HCT116 (cell line): ENCODE measurements around the gene GIMAP8.

Source experiments
- CEBPB ChIP-seq: IDR thresholded peaks from 2 replicates; pipeline ENCODE4 v1.6.1; 2012; ENCODE audit warnings: low read depth
- TF ChIP-seq, protein P1 (sequence below), 3 experiments: fragments of 200-600 bp in 1 of 3; sonication (generic) in 1 of 3; IDR thresholded peaks in 2 of 3; conservative IDR thresholded peaks in 1 of 3; 2 replicates each; pipeline ENCODE4 v1.5.1; 2012 to 2017; ENCODE audit warnings: low read depth in 2 of 3, low read length in 2 of 3, antibody characterized with exemption in 1 of 3, borderline replicate concordance in 1 of 3, control low read depth in 1 of 3, mild to moderate bottlenecking in 1 of 3, mixed read lengths in 1 of 3, mixed run types in 1 of 3, moderate library complexity in 1 of 3; ENCODE audit not compliant: insufficient read depth in 1 of 3

DNA sequence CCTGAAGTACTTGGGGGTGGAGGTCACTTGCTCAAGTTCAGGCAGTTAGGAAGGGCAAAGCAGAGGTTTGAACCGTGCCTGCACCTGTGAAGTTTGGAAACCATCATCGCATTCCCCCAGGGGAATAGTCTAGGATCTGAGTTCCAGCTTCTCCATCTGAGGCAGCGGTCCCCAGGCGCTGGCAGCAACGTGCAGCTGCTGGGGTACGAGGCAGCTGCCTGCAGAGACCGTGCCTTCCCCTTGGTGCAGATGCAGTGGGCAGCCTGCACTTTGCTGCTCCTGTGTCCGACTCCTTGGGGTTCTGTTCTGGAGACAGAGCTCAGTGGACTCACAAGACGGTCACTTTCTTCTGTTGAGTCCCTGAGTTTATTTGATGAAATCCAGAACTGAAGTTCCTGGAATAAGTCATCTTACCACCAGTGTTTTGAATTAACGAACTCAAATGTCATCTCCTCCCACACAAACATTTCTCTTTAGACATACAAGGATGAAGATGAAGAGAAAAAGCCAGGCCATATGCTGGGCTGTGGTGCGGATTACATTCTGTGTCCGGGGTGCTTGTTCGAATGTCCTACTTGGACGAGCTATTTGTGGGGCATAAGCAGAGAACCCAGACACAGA is 19.9 kb upstream of the GIMAP8 start:
- TF ChIP-seq CEBPB: no peak
- TF ChIP-seq, protein P1, sequence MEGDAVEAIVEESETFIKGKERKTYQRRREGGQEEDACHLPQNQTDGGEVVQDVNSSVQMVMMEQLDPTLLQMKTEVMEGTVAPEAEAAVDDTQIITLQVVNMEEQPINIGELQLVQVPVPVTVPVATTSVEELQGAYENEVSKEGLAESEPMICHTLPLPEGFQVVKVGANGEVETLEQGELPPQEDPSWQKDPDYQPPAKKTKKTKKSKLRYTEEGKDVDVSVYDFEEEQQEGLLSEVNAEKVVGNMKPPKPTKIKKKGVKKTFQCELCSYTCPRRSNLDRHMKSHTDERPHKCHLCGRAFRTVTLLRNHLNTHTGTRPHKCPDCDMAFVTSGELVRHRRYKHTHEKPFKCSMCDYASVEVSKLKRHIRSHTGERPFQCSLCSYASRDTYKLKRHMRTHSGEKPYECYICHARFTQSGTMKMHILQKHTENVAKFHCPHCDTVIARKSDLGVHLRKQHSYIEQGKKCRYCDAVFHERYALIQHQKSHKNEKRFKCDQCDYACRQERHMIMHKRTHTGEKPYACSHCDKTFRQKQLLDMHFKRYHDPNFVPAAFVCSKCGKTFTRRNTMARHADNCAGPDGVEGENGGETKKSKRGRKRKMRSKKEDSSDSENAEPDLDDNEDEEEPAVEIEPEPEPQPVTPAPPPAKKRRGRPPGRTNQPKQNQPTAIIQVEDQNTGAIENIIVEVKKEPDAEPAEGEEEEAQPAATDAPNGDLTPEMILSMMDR (IDR thresholded peaks at IDR 0.05 in 2 of 3, conservative IDR thresholded peaks at IDR 0.05 in 1 of 3; ENCODE audit: borderline replicate concordance in 1 of 3, insufficient read depth in 1 of 3, low read depth in 2 of 3, low read length in 2 of 3): no peak
